CD4-positive, alpha-beta T cell treated with Interferon gamma for 1 hour (primary cell): ENCODE data around the gene MRTFB.

ENCODE experiments used
- DNase-seq: peaks from one replicate; pipeline ENCODE4 v3.0.0-alpha.2; 2020

Gene MRTFB

DNA sequence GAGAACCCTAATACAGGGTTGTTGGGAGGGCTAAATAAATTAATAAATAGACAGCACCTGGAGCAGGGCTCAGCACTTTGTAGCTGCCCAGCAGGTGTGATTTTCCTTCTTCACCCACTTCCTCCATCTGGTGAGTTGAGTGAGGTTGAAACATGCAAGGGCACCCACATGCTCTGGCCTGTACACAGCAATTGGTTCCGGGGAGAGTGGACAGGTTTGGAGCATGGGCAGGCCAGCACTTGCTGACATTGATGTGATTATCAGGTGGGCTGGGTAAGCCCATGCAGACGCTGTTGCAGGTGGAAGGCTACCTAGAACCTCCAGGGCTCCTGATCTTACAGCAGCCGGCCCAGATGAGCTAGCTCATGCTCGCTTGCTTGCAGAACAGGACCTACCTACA lies 1.3 kb upstream of the MRTFB start:
- DNase-seq = no peak

DNA sequence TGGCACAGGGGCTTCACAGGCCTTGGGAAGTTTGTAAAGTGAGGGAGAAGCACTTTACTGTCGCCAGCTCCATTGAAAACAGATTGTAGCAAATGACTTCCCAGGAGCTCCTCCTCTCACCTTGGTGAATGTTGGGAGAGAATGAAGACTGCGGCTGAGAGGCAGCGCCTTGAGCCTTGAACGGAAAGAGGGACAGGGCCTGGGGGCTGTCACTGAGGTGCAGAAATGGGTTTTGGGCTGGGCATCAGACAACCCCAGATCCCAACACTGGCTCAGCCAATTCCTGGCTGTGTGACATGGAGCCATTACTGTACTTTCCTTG lies 603 bp upstream of the MRTFB start:
- DNase-seq = no peak

DNA sequence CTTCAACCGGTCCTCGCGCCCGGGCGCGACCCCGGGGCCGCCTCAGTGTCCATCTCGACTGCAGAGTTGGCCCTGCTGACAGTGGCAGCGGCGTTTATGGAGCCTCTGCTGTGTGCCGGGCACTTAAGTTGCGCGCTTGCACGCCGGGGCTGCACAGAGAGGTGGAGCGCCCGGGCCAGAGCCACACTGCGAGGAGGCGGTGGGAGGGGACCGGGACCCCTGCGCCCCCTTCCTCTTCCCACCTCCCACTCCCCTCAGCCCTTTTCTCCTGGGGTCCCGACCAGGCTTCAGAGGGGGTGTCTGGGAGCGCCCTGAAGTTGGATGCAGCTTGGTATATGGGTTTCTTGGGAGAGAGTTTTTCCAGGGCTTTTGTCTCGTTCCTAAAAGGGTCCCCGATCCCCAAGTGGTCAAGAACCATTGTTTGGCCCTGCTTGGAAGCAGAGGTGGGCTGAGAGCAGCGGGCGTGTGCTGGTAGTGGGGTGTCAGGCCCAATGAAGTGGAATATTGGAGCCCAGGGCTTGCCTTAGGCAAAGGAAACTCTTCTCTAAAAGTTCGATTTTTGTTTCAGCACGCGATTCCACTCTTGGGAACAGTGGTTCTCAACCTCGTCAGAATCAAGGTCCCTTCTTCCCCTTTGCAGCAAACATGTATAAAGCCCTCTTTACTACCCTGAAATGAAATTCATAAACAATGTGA lies 605 bp downstream of the MRTFB start:
- peak; percentile 1 for DNase-seq

DNA sequence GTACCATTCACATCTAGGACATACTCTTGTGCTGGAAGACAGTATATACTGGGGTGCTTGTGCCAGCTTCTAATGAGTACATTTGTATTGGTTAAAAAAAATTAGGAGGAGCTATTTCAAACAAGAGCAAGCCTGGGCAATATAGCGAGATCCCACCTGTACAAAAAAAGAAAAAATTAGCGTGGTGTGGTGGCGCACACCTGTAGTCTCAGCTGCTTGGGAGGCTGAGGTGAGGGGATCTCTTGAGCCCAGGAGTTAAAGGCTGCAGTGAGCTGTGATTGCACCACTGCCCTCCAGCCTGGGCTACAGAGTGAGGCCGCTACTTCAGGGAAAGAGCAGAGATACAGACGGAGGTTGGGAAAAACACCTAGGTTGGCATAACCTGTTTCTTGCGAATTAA lies 1.2 kb downstream of the MRTFB start:
- no peak for DNase-seq

DNA sequence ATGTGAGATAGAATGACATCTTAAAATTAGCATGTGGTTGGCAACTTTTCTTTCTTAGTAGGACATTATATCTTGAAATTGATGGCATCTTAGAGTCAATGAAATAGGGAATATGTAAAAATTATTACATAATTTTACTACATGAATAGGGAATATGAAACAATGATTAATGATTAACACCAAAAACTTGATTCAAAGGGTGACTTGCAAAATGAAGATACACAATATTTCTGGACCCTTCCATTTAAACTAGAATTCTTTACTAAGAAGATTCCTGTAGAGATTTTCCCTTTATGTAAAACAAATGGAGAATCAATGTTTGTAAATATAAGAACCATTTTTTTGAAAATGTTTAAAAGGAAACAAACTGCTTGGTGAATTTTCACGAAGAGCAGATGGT lies 3.4 kb downstream of the MRTFB start:
- DNase-seq = no peak

GRCh38 chr16:14077918-14078317 lies 6.8 kb downstream of the MRTFB start:
- no peak for DNase-seq

- no peak for DNase-seq
These were observed 15.4 kb downstream of the MRTFB start for GRCh38 chr16:14086477-14086876.

- no peak for DNase-seq
These were observed 16.1 kb downstream of the MRTFB start for GRCh38 chr16:14087181-14087580.

GRCh38 chr16:14087590-14088154 lies 16.6 kb downstream of the MRTFB start:
- no peak for DNase-seq

DNA sequence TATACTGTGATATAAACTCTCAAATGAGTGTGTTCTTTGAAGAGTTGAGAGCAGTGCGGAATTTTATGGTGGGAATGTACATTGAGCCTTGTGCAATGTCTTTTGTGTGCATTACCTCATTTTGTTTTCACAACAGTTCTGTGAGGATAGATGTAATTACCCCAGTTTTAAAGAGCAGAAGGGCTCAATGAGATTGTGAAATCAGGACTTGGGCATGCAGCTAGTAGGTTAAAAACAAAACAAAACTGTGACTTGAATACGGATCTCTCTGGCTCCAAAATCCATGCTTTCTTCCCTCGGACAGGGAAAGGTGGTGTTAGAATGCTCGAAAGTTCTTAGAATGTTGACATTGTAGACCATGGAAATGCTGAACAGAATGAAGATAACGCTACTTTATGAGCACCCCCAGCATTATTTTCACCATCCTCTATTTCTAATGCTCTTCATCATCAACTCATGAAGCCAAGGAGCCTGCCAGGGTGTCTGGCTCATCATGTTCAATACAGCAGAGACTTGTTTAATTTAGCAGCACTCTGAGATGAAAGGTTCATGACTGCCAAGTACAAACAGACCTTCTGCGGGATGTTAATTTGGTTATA lies 17.1 kb downstream of the MRTFB start:
- DNase-seq = no peak

DNA sequence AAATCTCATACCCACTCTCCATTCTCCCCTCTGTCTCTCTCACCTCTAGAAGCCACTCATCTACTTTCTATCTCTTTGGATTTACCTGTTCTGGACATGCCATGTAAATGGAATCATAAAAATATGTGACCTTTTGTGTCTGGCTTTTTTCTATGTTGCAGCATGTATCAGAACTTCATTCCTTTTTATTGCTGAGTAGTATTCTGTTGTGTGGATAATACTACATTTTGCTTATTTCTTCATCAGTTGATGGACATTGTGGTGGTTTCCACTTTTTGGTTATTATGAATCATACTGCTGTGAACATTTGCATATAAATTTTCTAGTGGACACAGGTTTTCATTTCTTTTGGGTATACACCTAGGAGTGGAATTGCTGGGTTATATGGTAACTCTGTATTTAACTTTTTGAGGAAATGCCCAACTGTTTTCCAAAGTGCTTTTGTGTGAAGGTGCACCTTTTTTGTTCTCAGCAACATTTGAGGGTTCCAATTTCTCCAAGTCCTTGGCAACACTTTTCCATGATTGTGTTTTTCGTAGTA lies 18.2 kb downstream of the MRTFB start:
- DNase-seq = no peak

GRCh38 chr16:14092561-14092960 lies 21.4 kb downstream of the MRTFB start:
- no peak for DNase-seq

GRCh38 chr16:14095883-14096551 lies 24.9 kb downstream of the MRTFB start:
- no peak for DNase-seq

GRCh38 chr16:14097182-14097959 lies 26.3 kb downstream of the MRTFB start:
- no peak for DNase-seq

- DNase-seq = no peak
These were observed 27.0 kb downstream of the MRTFB start for GRCh38 chr16:14098081-14098480.

DNA sequence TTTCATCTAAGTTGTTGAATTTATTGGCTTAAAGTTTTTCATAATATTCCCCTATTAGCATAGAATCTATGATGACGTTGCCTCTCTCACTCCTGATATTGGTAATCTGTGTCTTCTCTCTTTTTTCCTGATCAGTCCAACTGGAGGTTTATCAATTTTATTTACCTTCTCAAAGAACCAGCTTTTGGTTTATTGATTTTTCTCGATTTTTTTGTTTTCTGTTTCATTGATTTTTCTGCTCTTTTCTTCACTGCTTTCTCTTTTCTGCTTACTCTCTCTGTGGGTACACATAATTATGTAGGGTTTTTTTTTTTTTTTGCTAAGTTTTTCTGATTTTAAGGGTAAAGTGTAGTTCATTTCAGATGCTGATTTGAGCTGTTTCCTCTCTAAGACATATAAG lies 29.7 kb downstream of the MRTFB start:
- DNase-seq = no peak

DNA sequence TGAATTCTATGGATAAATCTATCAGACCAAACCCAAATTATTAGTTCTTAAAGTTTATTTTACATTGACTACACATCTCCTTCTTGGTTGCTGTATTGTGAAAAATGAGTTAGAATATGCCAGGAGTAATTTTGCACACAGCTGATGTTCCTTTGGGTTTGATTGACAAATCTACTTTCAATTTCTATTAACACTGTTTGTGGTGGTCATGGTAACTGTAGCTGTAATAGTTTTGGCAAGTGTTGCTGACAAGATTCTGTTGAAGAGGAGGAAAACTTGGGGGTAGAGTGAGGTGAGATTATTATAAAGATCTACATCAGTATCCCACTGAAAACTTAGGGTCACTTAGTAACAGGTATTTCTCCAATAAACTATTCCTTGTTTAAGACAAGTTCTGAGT lies 30.3 kb downstream of the MRTFB start:
- DNase-seq = no peak

- no peak for DNase-seq
These were observed 32.0 kb downstream of the MRTFB start for GRCh38 chr16:14102925-14103720.

- DNase-seq = no peak
These were observed 32.9 kb downstream of the MRTFB start for GRCh38 chr16:14104066-14104465.

DNA sequence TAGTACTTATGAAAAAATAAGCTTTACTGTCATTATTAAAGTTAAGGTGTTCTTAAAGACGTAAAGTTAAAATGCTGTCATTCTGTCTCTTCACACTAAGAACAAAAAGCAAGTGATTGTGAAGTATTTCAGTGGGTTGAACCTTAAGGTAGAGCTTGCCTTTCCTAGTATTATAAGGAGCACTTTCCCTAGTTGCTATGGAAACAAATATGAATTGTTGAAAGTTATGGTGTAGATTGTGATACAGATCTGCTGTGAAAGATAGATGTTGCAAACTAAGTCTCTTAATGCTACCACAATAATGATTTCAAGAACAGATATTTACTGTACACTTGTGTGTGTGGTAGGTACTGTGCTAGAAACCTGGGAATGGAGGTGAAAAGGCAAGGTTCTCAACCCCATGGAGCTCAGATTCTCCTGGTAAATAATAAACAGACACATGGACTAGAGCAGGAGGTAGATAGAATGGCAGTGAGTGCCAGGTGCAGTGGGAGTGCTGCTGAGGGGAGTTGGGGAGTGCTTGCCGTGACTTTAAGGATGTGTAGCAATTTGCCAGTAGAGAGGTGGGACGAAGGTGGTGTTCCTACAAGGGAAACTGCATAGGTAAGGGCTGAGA lies 34.7 kb downstream of the MRTFB start:
- DNase-seq = no peak

DNA sequence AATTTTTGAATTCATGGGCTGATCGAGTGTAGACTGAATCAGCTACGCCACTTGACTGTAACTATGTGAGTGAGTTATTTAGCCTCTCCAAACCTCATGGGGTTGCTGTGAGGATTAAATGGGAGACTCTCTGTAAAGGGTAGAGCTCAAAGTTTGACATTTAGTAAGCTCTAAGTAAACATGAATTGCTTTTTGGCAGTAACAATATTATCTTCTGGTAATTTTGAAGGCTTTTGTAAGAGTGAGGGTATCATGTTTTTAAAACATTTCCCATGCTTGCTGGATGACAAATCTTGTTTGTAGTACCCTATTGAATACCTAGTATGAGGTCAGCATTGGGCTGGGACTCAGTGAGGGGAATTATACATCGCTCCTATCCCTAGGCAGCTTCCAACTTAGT lies 35.3 kb downstream of the MRTFB start:
- DNase-seq = no peak

GRCh38 chr16:14106961-14107360 lies 35.8 kb downstream of the MRTFB start:
- DNase-seq = no peak
